ENCODE data around the gene AGRP.
A peak's percentile ranks its signal among the peaks of the same experiment; 100 is the strongest.
"Not testable (repeated sequence)": the region's sequence is repeated elsewhere in the genome, so short reads cannot be mapped to it uniquely, and the experiment has no call there.

Gene AGRP

DNA sequence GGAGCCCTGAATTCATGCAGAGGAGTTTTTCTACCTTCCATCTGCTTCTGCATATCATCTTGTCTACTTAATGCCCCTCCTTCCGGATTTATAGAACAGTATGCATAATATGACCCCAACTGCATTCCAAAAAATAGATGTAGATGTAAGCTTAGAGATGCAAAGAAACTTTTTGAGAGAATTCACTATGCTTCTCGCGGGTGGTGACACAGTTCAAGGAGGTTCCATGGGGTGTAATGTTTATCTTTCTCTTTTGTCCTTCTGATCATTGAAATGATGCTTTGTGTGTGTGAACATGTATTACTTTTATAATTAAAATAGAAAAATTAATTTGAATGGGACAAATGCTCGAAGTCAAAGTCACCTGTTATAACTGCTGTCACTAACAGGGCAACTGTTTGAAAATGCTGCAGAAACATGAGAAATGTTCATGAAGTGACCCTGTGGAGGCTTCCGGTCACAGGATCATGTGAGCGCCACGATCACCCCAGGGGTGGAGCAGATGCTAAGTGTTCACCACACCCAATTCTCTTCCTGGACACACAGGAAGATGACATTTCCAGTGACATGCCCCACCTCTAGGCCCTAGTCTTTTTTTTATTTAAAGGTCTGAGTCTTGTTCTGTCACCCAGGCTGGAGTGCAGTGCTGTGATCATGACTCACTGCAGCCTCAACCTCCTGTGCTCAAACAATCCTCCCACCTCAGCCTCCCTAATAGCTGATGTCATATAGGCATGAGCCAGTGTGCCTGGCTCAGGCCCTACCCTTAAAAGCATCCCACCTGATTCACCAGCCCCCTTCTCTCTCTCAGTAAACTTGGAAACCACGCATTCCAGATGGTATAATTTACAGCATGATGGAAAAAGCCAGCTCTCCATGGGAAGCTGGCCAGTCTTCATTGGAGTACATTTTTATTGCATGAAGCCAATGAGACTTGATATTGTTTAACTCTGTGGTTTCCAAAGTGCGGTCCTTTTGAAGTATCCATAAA, 21.0 kb upstream of the AGRP start:
- DNase-seq (ENCODE audit: low spot score), result peak; percentile 68

DNA sequence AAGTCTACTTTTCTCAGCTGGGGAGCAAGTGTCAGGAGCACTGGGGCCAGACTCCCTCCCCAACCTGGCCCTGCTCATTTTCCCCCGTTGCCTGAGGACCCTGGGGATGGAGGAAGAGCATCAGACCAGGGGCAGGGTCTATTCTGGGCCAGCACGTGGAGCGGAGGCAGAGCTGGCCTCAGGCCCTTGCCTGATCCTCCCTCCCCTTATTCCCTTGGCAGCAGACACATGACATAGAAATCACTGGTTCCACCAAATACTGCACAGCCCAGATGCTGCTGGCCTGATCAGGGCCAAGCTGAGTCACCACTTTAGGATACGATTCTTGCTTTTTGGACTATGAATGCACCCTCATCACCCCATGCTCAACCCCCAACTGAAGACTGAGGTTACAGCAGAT, 15.8 kb upstream of the AGRP start:
- DNase-seq (ENCODE audit: low spot score), result no peak

DNA sequence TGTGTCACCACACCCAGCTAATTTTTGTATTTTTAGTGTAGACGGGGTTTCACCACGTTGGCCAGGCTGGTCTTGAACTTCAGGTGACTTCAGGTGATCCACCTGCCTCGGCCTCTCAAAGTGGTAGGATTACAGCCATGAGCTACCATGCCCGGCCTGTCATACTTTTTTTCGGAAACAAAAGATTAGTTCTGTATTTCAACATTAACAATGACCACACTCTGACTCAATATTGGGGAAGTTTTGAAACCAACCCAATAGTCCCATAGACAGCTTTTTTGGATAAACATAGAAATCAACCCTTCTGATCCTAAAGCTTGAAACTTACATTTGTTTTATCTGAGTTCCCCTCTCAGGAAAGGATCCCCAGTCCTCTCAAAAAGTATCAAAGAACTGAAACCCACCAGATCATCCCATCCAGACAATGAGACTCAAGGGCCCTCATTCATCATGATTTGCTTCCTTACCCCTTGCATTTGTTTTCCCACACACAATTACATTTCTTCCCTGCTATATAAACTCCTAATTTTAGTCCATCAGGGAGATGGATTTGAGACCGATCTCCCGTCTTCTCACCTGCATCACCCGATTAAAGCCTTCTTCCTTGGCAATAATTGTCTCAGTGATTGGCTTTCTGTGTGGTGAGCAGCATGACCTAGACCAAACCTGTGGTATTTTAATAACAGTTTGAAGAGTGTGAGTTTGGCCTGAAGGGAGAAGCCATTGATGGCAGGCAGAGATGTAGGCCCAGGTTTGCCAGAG, 7.2 kb upstream of the AGRP start:
- DNase-seq (ENCODE audit: low spot score), result no peak

DNA sequence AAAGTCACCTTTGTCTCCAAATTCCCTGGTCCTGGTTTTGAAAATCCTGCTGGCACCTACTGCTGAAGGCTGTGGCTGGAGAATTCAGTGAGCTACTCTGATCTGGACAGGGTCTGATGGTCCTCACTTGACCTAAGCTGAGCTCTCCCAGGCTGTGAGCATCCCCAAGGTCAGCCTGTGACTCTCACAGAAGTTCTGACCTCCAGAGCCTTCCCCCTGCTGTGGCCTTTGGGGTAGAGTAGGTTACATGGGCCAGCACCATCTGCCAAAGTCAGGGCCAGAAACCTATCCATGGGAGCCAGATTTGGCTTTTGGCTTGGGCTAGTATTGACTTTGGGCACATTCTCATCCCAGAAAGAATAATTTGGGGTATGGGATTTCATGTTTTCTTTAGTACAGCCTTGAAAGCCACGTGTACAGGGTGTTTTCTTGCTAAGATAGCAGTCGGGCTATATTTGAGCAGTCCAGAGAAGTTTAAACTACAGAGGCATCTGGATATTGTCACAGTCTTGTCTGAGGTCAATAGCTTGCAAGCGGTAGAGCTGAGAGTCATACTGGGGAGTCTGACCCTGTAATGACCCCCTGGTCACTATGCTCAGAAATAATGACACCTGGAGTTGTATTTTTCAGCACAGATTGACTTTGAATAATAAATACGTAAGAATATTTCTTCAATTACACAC, 6.2 kb upstream of the AGRP start:
- no peak for DNase-seq (ENCODE audit: low spot score)

DNA sequence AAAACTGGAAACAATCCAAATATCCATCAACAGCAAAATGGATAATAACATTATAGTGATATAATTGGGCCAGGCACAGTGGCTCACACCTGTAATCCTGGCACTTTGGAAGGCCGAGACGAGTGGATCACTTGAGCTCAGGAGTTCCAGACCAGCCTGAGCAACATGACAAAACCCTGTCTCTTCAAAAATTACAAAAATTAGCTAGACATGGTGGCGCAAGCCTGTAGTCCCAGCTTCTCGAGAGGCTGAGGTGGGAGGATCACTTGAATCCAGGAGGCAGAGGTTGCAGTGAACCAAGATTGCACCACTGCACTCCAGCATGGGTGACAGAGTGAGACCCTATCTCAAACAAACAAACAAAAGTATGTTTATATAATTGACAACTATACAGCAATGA, 4.2 kb upstream of the AGRP start:
- DNase-seq (ENCODE audit: low spot score), result not testable (repeated sequence)

DNA sequence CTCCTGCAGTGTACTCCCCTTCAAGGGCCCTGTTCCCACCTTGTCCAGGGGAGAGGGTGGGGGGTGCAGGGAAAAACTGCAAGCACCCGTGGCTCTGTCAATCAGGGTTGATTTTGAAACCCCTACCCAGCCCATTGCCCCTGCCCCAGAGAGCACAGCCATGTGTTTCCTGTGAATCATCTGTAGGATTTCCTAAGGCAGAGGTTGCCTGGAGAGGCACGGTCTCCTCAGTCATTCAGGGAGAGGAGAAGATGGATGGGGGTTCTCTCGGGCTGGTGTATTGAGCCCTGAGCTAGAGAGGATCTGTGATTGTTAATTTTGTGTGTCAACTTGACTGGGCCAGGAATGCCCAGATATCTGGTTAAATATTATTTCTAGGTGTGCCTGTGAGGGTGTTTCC, 3.5 kb upstream of the AGRP start:
- DNase-seq (ENCODE audit: low spot score), result no peak

DNA sequence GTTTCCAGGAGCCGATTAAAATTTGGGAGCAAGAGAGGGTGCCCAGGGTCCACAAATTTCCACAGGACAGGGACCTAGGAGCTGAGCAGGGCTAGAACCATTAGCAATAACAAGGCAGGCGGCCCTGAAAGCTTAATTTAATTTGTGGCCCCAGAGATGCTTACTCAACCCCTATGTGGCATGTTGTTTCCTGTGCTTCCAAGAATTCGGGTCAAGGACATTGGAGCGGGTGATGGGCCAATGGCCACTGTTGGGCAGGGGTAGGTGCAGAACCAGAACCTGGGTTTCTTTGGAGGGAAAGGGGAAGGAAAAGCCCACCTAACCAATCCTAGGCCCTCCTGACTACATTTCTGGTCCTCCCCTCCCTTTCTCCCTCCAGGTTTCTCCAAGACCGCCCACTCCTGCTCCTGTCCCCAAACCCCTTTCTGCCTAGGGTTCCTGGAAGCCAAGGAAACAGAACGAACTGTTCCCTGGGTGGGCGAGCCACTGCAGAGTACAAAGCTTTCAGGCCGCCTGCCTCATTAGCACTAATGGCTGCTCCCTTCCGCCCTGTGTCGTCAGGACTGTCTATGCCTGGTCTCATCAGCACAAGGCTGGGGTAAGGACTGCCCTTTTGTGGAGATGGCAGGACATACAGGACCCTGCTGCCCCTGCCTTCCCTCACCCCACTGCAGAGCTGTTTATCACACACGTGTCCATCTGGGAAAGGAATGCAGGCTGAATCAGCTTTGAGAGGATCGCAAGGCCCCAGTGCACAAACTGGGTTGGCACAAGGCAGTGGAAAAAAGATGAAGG, 581 bp upstream of the AGRP start:
- no peak for DNase-seq (ENCODE audit: low spot score)

DNA sequence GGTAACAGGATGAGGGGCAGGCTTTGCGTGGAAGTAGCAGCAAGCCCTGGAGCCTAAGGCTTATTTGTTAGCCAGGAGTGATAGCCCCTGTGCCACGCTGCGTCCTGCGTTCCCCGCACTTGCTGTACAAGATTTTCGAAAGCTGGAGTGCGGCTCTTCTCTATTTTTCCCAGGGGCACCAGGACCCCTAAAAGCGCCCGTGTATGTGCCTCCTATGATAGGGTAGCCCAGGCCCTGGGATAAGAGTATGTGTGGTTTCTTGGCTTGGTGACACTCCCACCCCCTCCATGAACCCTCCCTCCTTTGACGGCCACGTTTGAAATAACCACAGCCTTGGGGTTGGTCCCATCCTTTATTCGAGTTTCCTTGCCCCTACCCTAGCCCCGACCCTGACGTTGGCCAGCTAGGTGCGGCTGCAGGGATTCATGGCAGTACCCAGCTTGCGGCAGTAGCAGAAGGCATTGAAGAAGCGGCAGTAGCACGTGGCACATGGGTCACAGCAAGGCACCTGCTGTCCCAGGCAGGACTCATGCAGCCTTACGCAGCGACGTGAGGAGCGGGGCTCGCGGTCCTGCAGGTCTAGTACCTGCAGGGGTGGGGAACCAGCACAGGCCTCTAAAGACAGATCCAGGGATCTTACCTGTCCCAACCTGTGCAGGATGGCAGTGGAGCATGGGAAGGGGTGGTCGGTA, 968 bp downstream of the AGRP start:
- no peak for DNase-seq (ENCODE audit: low spot score)

DNA sequence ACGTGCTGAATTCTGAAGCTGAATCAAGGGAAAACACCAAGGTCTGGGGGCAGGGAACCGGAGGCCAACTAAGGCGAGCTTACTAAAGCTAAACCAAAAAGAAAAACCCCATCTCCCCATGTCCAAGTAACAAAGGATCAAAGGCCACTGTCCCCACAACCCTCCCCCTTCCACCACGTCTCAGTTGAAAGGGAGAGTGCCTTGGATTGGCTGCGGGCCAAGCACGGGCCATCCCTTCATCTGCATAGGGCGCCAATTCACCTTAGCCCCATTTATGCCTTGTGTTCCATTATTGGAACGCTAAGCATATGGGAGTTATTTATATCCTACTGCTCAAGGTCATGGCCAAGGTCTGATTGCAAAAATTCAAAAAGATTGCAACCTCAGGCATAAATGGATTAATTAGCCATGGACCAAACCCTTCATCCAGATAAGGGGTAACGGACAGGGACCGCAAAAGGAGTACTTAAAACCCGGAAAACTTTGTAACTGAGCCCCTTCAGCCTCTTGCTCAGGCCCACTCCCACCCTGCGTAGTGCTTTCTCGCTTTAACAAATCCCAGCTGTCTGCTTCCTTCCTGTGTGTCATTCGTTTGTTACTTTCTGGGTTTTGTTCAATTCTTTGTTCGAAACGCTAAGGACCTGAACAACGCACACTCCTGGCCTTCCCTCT, 1.6 kb downstream of the AGRP start:
- DNase-seq (ENCODE audit: low spot score), result peak; percentile 20

DNA sequence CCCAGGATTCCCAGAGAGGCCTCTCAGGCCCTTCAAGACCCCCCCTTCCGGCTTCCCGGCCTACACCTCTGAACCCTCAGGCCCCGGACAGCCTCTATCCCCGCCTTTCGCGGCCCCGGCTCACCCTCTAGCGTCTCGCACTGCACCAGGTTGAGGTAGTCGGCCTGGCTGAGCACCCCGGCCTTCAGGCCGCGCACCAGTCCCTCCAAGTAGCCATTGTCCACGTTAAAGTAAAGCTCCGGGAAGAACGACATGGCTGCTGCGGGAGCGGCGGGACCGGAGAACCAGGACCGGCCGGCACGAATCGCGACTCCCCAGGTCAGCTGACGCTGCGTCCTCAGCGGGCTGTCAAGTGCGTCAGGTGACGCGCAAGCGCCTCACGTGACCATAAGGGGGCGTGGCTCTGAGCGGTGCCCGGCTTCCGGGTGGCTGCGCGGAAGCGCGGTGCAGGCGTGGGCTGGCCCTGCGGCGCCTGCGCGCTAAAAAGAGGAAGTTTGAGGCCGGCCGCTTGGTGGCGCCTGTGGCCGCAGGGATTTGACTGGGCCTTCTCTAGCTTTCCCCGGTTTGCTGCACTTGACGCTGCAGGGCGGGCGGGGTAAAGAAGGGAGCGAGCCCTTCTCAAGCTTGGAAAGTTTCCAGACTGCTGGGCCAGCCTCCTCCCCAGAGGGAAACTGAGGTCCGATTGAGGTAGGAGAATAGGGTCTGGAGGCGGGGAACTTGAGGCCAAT, 2.4 kb downstream of the AGRP start, which contains the start of gene ATP6V0D1:
TSS of gene ATP6V0D1 (minus strand) at position 325 of the 728 bp plus-strand sequence. CDS start at position 254, 71 bp downstream.
- peak; percentile 98 for DNase-seq (ENCODE audit: low spot score)

DNA sequence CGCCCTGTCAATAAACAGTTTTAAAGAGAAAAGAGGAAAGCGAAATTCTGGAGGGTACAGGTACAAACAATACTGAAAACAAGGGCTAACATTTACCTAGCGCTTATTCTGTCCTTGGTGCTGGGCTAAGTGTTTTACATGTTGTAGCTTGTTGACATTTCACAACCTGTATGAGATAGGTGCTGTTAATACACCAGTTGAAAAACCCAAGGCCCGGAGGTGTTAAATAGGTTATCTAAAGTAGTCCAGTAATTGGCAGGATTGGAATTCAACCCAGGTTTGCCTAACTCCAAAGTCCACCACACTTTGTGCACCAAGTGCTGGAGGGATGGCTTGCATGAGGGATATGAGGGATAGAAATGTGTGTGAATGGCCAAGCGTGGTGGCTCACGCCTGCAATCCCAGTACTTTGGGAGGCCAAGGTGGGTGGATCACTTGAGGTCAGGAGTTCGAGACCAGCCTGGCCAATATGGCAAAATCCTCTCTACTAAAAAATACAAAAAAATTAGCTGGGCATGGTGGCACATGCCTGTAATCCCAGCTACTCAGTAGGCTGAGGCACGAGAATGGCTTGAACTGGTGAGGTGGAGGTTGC, 5.3 kb downstream of the AGRP start:
- DNase-seq (ENCODE audit: low spot score), result no peak

DNA sequence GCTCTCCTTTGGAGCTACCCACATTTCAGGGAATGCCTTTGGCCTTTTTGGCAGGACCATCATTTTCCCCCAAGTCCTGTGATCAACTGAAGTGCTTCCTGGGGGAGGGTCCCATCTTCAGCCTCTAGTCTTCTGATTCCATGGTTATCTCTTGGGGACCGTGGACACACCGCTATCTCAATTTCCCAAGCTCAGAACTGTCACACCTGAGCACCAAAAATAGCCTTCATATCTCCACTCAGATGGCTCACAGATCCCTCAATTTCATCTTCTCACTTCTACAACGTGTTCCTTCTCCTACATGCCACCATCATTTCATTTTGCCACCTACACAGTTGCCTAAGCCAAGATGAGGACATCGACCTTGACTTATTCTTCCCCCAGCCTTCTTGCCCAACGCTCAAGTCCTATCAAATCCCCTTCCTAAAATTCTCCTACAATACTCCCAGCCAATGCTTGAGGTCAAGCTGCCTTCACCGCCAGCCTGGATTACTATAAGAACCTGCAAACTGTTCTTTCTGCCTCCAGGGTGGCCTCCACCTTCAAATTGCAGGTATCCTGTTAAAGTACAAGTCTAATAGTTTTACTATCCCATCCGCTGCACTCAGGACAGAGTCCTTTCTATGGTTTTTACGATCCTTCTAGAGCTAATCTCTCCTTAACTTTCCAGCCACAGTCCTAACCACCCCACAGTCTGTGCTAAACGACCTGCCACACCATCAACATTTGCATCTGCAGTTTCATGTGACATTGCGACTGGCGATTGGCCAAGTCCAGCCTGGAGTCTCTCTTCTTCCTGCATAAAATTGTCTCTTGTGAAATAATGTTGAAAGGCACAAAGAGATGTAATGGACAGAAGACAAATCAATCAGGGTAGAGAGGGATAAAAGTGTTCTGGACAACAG, 8.5 kb downstream of the AGRP start:
- DNase-seq (ENCODE audit: low spot score), result no peak

DNA sequence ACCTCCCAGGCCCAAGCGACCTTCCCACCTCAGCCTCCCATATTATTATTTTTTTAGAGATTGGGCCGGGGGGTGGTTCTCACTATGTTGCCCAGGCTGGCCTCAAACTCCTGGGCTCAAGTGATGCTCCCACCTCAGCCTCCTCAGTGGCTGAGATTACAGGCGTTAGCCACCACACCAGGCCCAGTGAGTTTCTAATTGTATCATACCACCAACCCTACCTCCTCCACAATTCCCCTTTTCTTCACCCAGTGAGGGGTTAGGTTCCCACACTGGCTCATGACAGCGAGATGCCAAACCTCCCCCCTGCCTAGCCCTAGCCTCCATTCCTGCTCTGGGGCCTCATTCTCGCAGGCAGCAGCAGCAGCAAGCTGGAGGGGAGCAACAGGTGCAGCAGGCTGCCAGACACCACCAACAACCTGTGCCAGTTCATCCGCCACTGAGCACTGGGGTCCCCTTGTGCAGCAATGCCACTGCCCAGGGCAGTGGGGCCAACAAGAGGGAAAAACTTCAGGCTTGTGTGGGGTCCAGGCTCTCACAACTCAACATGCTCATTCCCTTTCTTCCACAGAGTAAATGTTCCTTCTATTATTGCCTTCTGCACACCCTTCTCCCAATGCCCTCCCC, 11.5 kb downstream of the AGRP start:
- DNase-seq (ENCODE audit: low spot score), result no peak

DNA sequence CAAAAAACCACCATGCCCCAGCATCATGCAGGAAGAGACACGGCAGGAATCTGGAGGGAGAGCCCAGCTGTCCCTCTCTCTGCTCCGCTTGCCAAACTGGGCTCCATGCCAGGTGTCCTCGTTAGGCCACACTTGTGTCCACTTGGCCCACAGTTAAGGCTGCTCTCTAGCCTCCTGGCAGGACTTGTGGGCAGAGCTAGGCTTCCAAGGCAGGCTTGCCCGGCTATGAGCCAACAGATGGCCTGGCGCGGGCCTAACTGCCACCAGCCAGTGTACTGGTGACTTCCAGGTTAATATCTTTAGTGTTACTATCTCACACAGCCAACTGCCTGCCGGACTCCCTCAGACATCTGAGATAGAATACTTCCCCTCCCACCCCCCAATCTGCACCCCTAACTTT, 13.0 kb downstream of the AGRP start:
- no peak for DNase-seq (ENCODE audit: low spot score)

DNA sequence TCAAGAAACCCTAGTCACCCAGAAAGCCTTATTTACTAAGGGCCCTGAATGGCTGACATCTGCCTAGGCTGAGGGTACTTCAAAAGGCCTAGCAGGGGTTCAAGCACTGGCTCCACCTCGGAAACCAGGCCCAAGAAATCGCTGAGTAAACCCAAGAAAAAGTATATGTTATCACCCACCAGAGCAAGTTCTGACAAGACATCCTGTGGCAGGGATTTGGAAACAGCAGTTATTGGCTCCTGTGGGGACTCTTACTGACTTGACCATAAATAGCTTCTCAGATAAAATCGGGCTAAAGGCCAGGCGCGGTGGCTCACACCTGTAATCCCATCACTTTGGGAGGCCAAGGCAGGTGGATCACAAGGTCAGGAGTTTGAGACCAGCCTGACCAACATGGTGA, 14.6 kb downstream of the AGRP start:
- DNase-seq (ENCODE audit: low spot score), result no peak

DNA sequence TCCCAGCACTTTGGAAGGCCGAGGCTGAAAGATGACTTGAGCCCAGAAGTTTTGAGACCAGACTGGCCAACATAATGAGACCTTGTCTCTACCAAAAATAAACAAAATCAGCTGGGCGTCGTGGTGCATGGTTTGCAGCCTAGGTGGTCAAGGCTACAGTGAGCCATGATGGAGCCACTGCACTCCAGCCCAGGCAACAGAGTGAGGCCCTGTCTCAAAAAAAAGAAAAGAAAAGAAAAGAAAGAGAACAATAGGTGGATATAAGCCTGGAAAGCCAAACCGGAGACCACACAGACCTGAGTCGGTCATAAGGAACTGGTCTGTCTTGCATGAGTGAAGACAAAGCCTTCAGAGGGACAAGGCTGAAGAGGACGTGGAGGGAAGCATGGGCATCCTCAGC, 16.8 kb downstream of the AGRP start:
- no peak for DNase-seq (ENCODE audit: low spot score)

DNA sequence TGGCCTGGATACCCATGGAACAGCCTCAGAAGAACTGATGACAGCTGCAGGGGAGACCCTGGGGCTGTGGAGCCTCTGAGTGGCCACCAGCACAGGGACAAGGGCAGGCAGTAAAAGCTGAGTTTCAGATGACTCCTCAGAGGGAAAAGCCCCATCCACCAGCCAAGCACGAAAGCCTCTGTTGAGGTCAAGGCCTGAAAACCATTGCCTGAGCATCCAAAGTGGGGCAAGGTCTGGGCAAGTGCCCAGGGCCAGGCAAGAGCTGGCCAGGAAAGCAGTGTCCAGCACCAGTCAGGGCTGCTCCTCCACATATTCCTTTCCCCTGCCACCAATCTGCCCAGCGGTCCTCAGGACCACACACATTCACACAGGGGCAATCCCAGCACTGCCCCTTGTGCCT, 18.8 kb downstream of the AGRP start:
- no peak for DNase-seq (ENCODE audit: low spot score)

DNA sequence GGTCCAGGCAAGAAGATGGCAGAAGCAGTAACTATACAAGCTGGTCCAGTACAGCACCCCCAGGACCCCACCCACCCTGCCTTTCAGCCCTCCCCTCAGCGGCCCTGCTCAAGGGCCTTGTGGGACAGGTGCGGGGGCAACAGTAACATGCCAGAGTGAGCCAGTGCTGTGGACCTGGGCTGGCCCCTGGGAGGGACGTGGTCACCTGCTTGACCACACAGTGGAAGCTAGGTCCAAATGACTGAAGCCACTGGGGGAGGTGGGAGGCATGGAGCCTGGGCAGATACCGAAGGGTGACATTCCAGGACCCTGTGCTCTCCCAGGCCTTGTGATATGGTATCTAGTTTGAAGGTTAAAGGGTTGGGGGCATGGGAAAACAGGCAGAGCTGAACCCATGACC, 19.7 kb downstream of the AGRP start:
- DNase-seq (ENCODE audit: low spot score), result no peak
